OCI-LY1 (cell line): ENCODE data around the gene JADE3.

ENCODE experiments used
- CTCF ChIP-seq: fragments of 200-600 bp; sonication (generic), shearing (Covaris generic); IDR thresholded peaks from 2 replicates; pipeline ENCODE4 v1.5.1; 2017; ENCODE audit warnings: mild to moderate bottlenecking, antibody characterized with exemption, low read length, moderate library complexity, mixed read lengths
- EZH2 ChIP-seq: fragments of 200-600 bp; sonication (generic), shearing (Covaris generic); IDR thresholded peaks from 2 replicates; pipeline ENCODE4 v1.8.0; 2017; ENCODE audit warnings: borderline replicate concordance, mixed run types, mild to moderate bottlenecking, antibody characterized with exemption, low read length, moderate library complexity, mixed read lengths

GRCh38 chrX:46873746-46874145 is 38.5 kb upstream of the JADE3 start:
- TF ChIP-seq CTCF (no peak), EZH2 (no peak)
